Measurements from ENCODE around the gene SH3TC1.

Gene SH3TC1

GRCh38 chr4:8240211-8241041 lies 41.3 kb downstream of the SH3TC1 start:
- Histone ChIP-seq H3K27ac (ENCODE audit: low read depth, low read length) (no peak overlapping the region), H3K9ac (ENCODE audit: low read length in 5 of 5) (no peak overlapping the region), H3K36me3 (ENCODE audit: control insufficient read depth in 5 of 5, insufficient read depth in 5 of 5, low read length in 5 of 5) (peaks cover 0 to 58% (median 34%) of the 10 kb centered on the region in 5 donors), H3K4me1 (ENCODE audit: control insufficient read depth in 5 of 5, insufficient read depth in 5 of 5, low read length in 5 of 5) (peaks cover 2 to 12% (median 10%) of the 10 kb centered on the region in 5 donors), H3K9me3 (ENCODE audit: control insufficient read depth in 5 of 5, low read length in 5 of 5) (peaks cover 0 to 2% (median 0%) of the 10 kb centered on the region in 5 donors), H3K4me3 (ENCODE audit: low read depth in 1 of 5, low read length in 5 of 5) (no peak overlapping the region), H3K27me3 (ENCODE audit: control insufficient read depth in 5 of 5, insufficient read depth in 4 of 5, low read length in 5 of 5) (no peaks in the 10 kb centered on the region)

GRCh38 chr4:8241211-8241779 lies 42.2 kb downstream of the SH3TC1 start:
- peaks cover 3 to 20% (median 12%) of the 10 kb centered on the region in 5 donors for H3K4me1 ChIP-seq (ENCODE audit: control insufficient read depth in 5 of 5, insufficient read depth in 5 of 5, low read length in 5 of 5)
- H3K9ac ChIP-seq (ENCODE audit: low read length in 5 of 5) = no peak overlapping the region
- no peak overlapping the region for H3K4me3 ChIP-seq (ENCODE audit: low read depth in 1 of 5, low read length in 5 of 5)
- H3K27me3 ChIP-seq (ENCODE audit: control insufficient read depth in 5 of 5, insufficient read depth in 4 of 5, low read length in 5 of 5) = no peaks in the 10 kb centered on the region
- H3K9me3 ChIP-seq (ENCODE audit: control insufficient read depth in 5 of 5, low read length in 5 of 5) = peaks cover 0 to 4% (median 0%) of the 10 kb centered on the region in 5 donors
- H3K36me3 ChIP-seq (ENCODE audit: control insufficient read depth in 5 of 5, insufficient read depth in 5 of 5, low read length in 5 of 5) = peaks cover 0 to 49% (median 27%) of the 10 kb centered on the region in 5 donors
- no peak overlapping the region for H3K27ac ChIP-seq (ENCODE audit: low read depth, low read length)

- peak overlapping the region in 2 of 5 donors; percentile 30 to 66 for H3K9ac ChIP-seq (ENCODE audit: low read length in 5 of 5)
- peaks cover 4 to 28% (median 19%) of the 10 kb centered on the region in 5 donors for H3K4me1 ChIP-seq (ENCODE audit: control insufficient read depth in 5 of 5, insufficient read depth in 5 of 5, low read length in 5 of 5)
- H3K27ac ChIP-seq (ENCODE audit: low read depth, low read length) = peak overlapping the region; percentile 65
- no peaks in the 10 kb centered on the region for H3K27me3 ChIP-seq (ENCODE audit: control insufficient read depth in 5 of 5, insufficient read depth in 4 of 5, low read length in 5 of 5)
- peaks cover 0 to 4% (median 0%) of the 10 kb centered on the region in 5 donors for H3K9me3 ChIP-seq (ENCODE audit: control insufficient read depth in 5 of 5, low read length in 5 of 5)
- no peak overlapping the region for H3K4me3 ChIP-seq (ENCODE audit: low read depth in 1 of 5, low read length in 5 of 5)
- peaks cover 0 to 41% (median 19%) of the 10 kb centered on the region in 5 donors for H3K36me3 ChIP-seq (ENCODE audit: control insufficient read depth in 5 of 5, insufficient read depth in 5 of 5, low read length in 5 of 5)
Measured at GRCh38 chr4:8241895-8242696, 43.0 kb downstream of the SH3TC1 start.

- Histone ChIP-seq H3K4me3 (ENCODE audit: low read depth in 1 of 5, low read length in 5 of 5) (no peak overlapping the region), H3K9me3 (ENCODE audit: control insufficient read depth in 5 of 5, low read length in 5 of 5) (peaks cover 0 to 4% (median 0%) of the 10 kb centered on the region in 5 donors), H3K27me3 (ENCODE audit: control insufficient read depth in 5 of 5, insufficient read depth in 4 of 5, low read length in 5 of 5) (peaks cover 0 to under 1% (median 0%) of the 10 kb centered on the region in 5 donors), H3K27ac (ENCODE audit: low read depth, low read length) (peak overlapping the region; percentile 65), H3K9ac (ENCODE audit: low read length in 5 of 5) (peak overlapping the region in 2 of 5 donors; percentile 30 to 66), H3K36me3 (ENCODE audit: control insufficient read depth in 5 of 5, insufficient read depth in 5 of 5, low read length in 5 of 5) (peaks cover 0 to 32% (median 14%) of the 10 kb centered on the region in 5 donors), H3K4me1 (ENCODE audit: control insufficient read depth in 5 of 5, insufficient read depth in 5 of 5, low read length in 5 of 5) (peaks cover 13 to 37% (median 28%) of the 10 kb centered on the region in 5 donors)
Measured at GRCh38 chr4:8242782-8243560, 43.9 kb downstream of the SH3TC1 start.

- peaks cover 17 to 39% (median 28%) of the 10 kb centered on the region in 5 donors for H3K4me1 ChIP-seq (ENCODE audit: control insufficient read depth in 5 of 5, insufficient read depth in 5 of 5, low read length in 5 of 5)
- peaks cover 0 to 4% (median 0%) of the 10 kb centered on the region in 5 donors for H3K27me3 ChIP-seq (ENCODE audit: control insufficient read depth in 5 of 5, insufficient read depth in 4 of 5, low read length in 5 of 5)
- peaks cover 0 to 22% (median 10%) of the 10 kb centered on the region in 5 donors for H3K36me3 ChIP-seq (ENCODE audit: control insufficient read depth in 5 of 5, insufficient read depth in 5 of 5, low read length in 5 of 5)
- H3K4me3 ChIP-seq (ENCODE audit: low read depth in 1 of 5, low read length in 5 of 5) = no peak overlapping the region
- H3K27ac ChIP-seq (ENCODE audit: low read depth, low read length) = no peak overlapping the region
- H3K9me3 ChIP-seq (ENCODE audit: control insufficient read depth in 5 of 5, low read length in 5 of 5) = peaks cover 0 to 4% (median 1%) of the 10 kb centered on the region in 5 donors
- no peak overlapping the region for H3K9ac ChIP-seq (ENCODE audit: low read length in 5 of 5)
Measured at GRCh38 chr4:8244001-8244757, 45.1 kb downstream of the SH3TC1 start.

- no peak overlapping the region for H3K27ac ChIP-seq (ENCODE audit: low read depth, low read length)
- H3K36me3 ChIP-seq (ENCODE audit: control insufficient read depth in 5 of 5, insufficient read depth in 5 of 5, low read length in 5 of 5) = peaks cover 0 to 14% (median 5%) of the 10 kb centered on the region in 5 donors
- H3K4me1 ChIP-seq (ENCODE audit: control insufficient read depth in 5 of 5, insufficient read depth in 5 of 5, low read length in 5 of 5) = peaks cover 17 to 41% (median 28%) of the 10 kb centered on the region in 5 donors
- H3K4me3 ChIP-seq (ENCODE audit: low read depth in 1 of 5, low read length in 5 of 5) = no peak overlapping the region
- no peak overlapping the region for H3K9ac ChIP-seq (ENCODE audit: low read length in 5 of 5)
- peaks cover 0 to 4% (median 0%) of the 10 kb centered on the region in 5 donors for H3K9me3 ChIP-seq (ENCODE audit: control insufficient read depth in 5 of 5, low read length in 5 of 5)
- H3K27me3 ChIP-seq (ENCODE audit: control insufficient read depth in 5 of 5, insufficient read depth in 4 of 5, low read length in 5 of 5) = peaks cover 0 to 4% (median 0%) of the 10 kb centered on the region in 5 donors
Measured at GRCh38 chr4:8244931-8245460, 45.9 kb downstream of the SH3TC1 start.

- H3K36me3 ChIP-seq (ENCODE audit: control insufficient read depth in 5 of 5, insufficient read depth in 5 of 5, low read length in 5 of 5) = peaks cover 0 to 5% (median 4%) of the 10 kb centered on the region in 5 donors
- peaks cover 17 to 53% (median 32%) of the 10 kb centered on the region in 5 donors for H3K4me1 ChIP-seq (ENCODE audit: control insufficient read depth in 5 of 5, insufficient read depth in 5 of 5, low read length in 5 of 5)
- peak overlapping the region in 3 of 5 donors; percentile 62 to 68 (median 64) for H3K9ac ChIP-seq (ENCODE audit: low read length in 5 of 5)
- H3K27ac ChIP-seq (ENCODE audit: low read depth, low read length) = peak overlapping the region; percentile 97
- H3K9me3 ChIP-seq (ENCODE audit: control insufficient read depth in 5 of 5, low read length in 5 of 5) = peaks cover 0 to 4% (median 0%) of the 10 kb centered on the region in 5 donors
- no peak overlapping the region for H3K4me3 ChIP-seq (ENCODE audit: low read depth in 1 of 5, low read length in 5 of 5)
- H3K27me3 ChIP-seq (ENCODE audit: control insufficient read depth in 5 of 5, insufficient read depth in 4 of 5, low read length in 5 of 5) = peaks cover 0 to 4% (median 0%) of the 10 kb centered on the region in 5 donors
Measured at GRCh38 chr4:8245884-8246833, 47.1 kb downstream of the SH3TC1 start.

All from subcutaneous abdominal adipose tissue (tissue), 5 donors.